K562 (cell line): Measurements from ENCODE around the gene IGSF8. TPM values are rescaled to one million over a fixed set of nuclear protein-coding genes. Genes with fewer than 3 reads are reported as not detected.

Experiments
- ATAC-seq: fragments of 200-7000 bp; cut with Tn5 transposase; 3 replicates; pipeline ENCODE4 v1.9.1; 2020; ENCODE audit warnings: moderate library complexity
- BruUV-seq: library from RNA; stranded (reverse); fragments of 400-500 nt; replicated peaks from 2 replicates; lab custom pipeline; 2021; lab: Mats Ljungman, UMichigan
- CTCF ChIA-PET: fragments of 300-600 bp; formaldehyde crosslinking; extraction: SDS; loops from one replicate; lab custom pipeline; 2021; ENCODE audit warnings: low intra/inter-chr PET ratio; lab: Yijun Ruan, JAX
- POLR2A ChIA-PET: fragments of 300-600, 350-650 bp; sonication (Branson Sonifier 250); formaldehyde crosslinking; extraction: SDS; loops from one replicate; lab custom pipeline; 2021; ENCODE audit warnings: antibody characterized with exemption, inconsistent platforms; lab: Yijun Ruan, JAX
- DNase-seq, 4 experiments: peaks; one replicate each; pipeline versions ENCODE4 v3.0.0 to v3.0.0-alpha.2; 2011 to 2018; ENCODE audit warnings: low spot score in 3 of 4, mixed read lengths in 3 of 4; ENCODE audit errors: extremely low read depth in 1 of 4
- FAIRE-seq: peaks from 2 replicates; lab custom pipeline; 2011; peaks lifted over from hg19 to GRCh38; lab: Jason Lieb, UNC
- H2AFZ ChIP-seq: 2 replicates; pipeline ENCODE4 v1.6.0; 2011; ENCODE audit warnings: low read depth, low read length, control low read depth, inconsistent platforms
- H3K27ac ChIP-seq: fragments of 200-600 bp; 3 replicates; pipeline ENCODE4 v1.8.0; 2011; ENCODE audit warnings: low read depth, mild to moderate bottlenecking, control low read depth, inconsistent platforms, low read length, moderate library complexity, mixed read lengths; ENCODE audit errors: extremely low read depth
- H3K27me3 ChIP-seq, 2 experiments: fragments of 300-600 bp in 1 of 2; 2 replicates in 1 of 2; 3 replicates in 1 of 2; pipeline versions ENCODE4 v1.6.0 to v1.8.0; 2011; ENCODE audit warnings: inconsistent platforms in 2 of 2, low read length in 2 of 2, mild to moderate bottlenecking in 1 of 2, mixed read lengths in 1 of 2, moderate library complexity in 1 of 2; ENCODE audit not compliant: control insufficient read depth in 2 of 2, insufficient read depth in 2 of 2
- H3K36me3 ChIP-seq: fragments of 300-600 bp; 3 replicates; pipeline ENCODE4 v1.8.0; 2011; ENCODE audit warnings: mild to moderate bottlenecking, low read length, inconsistent platforms; ENCODE audit not compliant: control insufficient read depth, insufficient read depth
- H3K4me1 ChIP-seq, 2 experiments: fragments of 200-600 bp in 1 of 2; replicated peaks in 1 of 2; 2 replicates in 1 of 2; 3 replicates in 1 of 2; pipeline versions ENCODE4 v1.5.1 to v1.8.0; 2011; ENCODE audit warnings: inconsistent platforms in 2 of 2, low read length in 2 of 2, mild to moderate bottlenecking in 1 of 2, mixed read lengths in 1 of 2, moderate library complexity in 1 of 2; ENCODE audit not compliant: control insufficient read depth in 2 of 2, insufficient read depth in 2 of 2
- H3K4me2 ChIP-seq: 2 replicates; pipeline ENCODE4 v1.6.1; 2011; ENCODE audit warnings: low read length, control low read depth, inconsistent platforms, mixed read lengths; ENCODE audit not compliant: insufficient read depth
- H3K4me3 ChIP-seq: fragments of 200-600 bp; sonication (generic), shearing (Covaris generic); 2 replicates; pipeline ENCODE4 v1.5.1; 2016; ENCODE audit warnings: control low read depth, inconsistent platforms
- H3K79me2 ChIP-seq: fragments of 200-600 bp; 3 replicates; pipeline ENCODE4 v1.8.0; 2011; ENCODE audit warnings: low read length, inconsistent platforms; ENCODE audit not compliant: control insufficient read depth, insufficient read depth
- H3K9ac ChIP-seq, 2 experiments: 2 replicates each; pipeline versions ENCODE4 v1.6.0 to v1.6.1; 2011; ENCODE audit warnings: low read depth in 2 of 2, low read length in 2 of 2, control low read depth in 1 of 2, inconsistent platforms in 1 of 2, mild to moderate bottlenecking in 1 of 2, mixed read lengths in 1 of 2; ENCODE audit not compliant: insufficient read depth in 1 of 2
- H3K9me1 ChIP-seq: one replicate; pipeline ENCODE4 v1.6.0; 2011; ENCODE audit warnings: inconsistent platforms, mild to moderate bottlenecking, low read length, moderate library complexity; ENCODE audit not compliant: control insufficient read depth, insufficient read depth
- H3K9me3 ChIP-seq: replicated peaks from 2 replicates; pipeline ENCODE4 v1.5.1; 2011; ENCODE audit warnings: low read depth, low read length, inconsistent platforms; ENCODE audit not compliant: control insufficient read depth, insufficient read depth
- H4K20me1 ChIP-seq: replicated peaks from 2 replicates; pipeline ENCODE4 v1.6.1; 2011; ENCODE audit warnings: low read length, inconsistent platforms, mixed read lengths; ENCODE audit not compliant: control insufficient read depth, insufficient read depth
- CREB5 ChIP-seq: fragments of 250-450 bp; sonication (Bioruptor Pico); IDR thresholded peaks from 2 replicates; pipeline ENCODE4 v1.5.0; 2020; ENCODE audit warnings: mild to moderate bottlenecking
- HIVEP1 ChIP-seq: fragments of 250-450 bp; sonication (Bioruptor Pico); IDR thresholded peaks from 2 replicates; pipeline ENCODE4 v1.4.0; 2020; ENCODE audit warnings: mild to moderate bottlenecking
- KLF1 ChIP-seq: fragments of 450-650 bp; IDR thresholded peaks from 2 replicates; pipeline ENCODE4 v1.6.1; 2016; ENCODE audit warnings: missing genetic modification characterization, missing compliant biosample characterization
- WHSC1 ChIP-seq: IDR thresholded peaks from one replicate; pipeline ENCODE4 v1.6.1; 2012; ENCODE audit warnings: low read length, control low read depth, inconsistent platforms
- ZBED1 ChIP-seq: IDR thresholded peaks from 2 replicates; pipeline ENCODE4 v1.6.1; 2014
- ZNF140 ChIP-seq: fragments of 250-450 bp; sonication (Bioruptor Pico); IDR thresholded peaks from 2 replicates; pipeline ENCODE4 v1.8.0; 2021; ENCODE audit warnings: moderate library complexity, mild to moderate bottlenecking, inconsistent platforms
- WGBS: fragments of 100-300 bp; shearing (Covaris generic); methylation state at CpG from one replicate; pipeline ENCODE4 v1.1.6; 2016; ENCODE audit warnings: low coverage, mixed read lengths; ENCODE audit not compliant: insufficient coverage; ENCODE audit errors: missing lambda C conversion rate; 5-methylcytosine and 5-hydroxymethylcytosine counted together
- in situ Hi-C: fragments of 300-500 bp; cut with MboI; formaldehyde crosslinking; loops from 4 replicates; pipeline ENCODE4 v1.15.0; 2018; ENCODE audit warnings: inconsistent platforms, mixed read lengths
- intact Hi-C: fragments of 100-400 bp; cut with micrococcal nuclease; formaldehyde crosslinking; loops from 2 replicates; pipeline ENCODE4 v1.14.2; 2022
- polyA plus RNA-seq, 8 experiments: library from polyadenylated mRNA; depleted of rRNA in 4 of 8; stranded (reverse) in 5 of 8; unstranded in 3 of 8; fragments of >200 nt; fragmentation: Nextera tagmentation in 2 of 8; fragmentation: Illumina TruSeq in 1 of 8; extraction: Ambion mirVana in 2 of 8; extraction: Trizol in 1 of 8; gene quantifications; 2 replicates each; pipeline versions ENCODE4 v1.2.1 to v1.2.3, GENCODE V29; 2011 to 2014; ENCODE audit warnings: inconsistent platforms in 1 of 8, missing spikeins in 1 of 8
- total RNA-seq, 7 experiments: library from RNA; depleted of rRNA in 6 of 7; stranded (reverse); fragments of >200 nt in 6 of 7; fragmentation: Illumina TruSeq in 2 of 7; extraction: Trizol in 2 of 7; gene quantifications; 2 replicates each; pipeline versions ENCODE4 v1.2.1 to v1.2.3, GENCODE V29; 2011 to 2021; ENCODE audit warnings: low replicate concordance in 1 of 7

IGSF8 gene
- total and polyA plus RNA-seq, 9 of the 15 experiments (the other 6 are each of a cell fraction or from before 2014, with no cell fraction given): 0.32 to 11.7 (median 3.2) TPM

- BruUV-seq: no TSS peak
Measured at GRCh38 chr1:160089883-160090282, 8.5 kb downstream of the IGSF8 start.

More at GRCh38 chr1:160089883-160090282, 8.5 kb downstream of the IGSF8 start:
- intact Hi-C loops: no loop called here
- ATAC-seq (no peak), FAIRE-seq (no peak)
- WGBS: 9% methylated on average over 3 of the region's 3 CpGs
- Histone ChIP-seq H2AFZ (no peak overlapping the region), H3K4me3 (no peak overlapping the region), H3K9me1 (no peaks in the 10 kb centered on the region), H3K79me2 (no peaks in the 10 kb centered on the region), H4K20me1 (peaks cover 7% of the 10 kb centered on the region; the same call in 1 of the 2 replicates), H3K4me2 (no peak overlapping the region), H3K36me3 (no peaks in the 10 kb centered on the region), H3K9me3 (no peaks in the 10 kb centered on the region), H3K9ac (no peak overlapping the region), H3K4me1 (peaks cover 0 to 22% of the 10 kb centered on the region in 2 experiments; a peak in 1 of 5 replicates)
- in situ Hi-C loops: no loop called here
- TF ChIP-seq KLF1 (tag) (no peak), ZNF140 (no peak), CREB5 (CRISPR knock-in tag) (no peak), WHSC1 (no peak), ZBED1 (no peak), HIVEP1 (CRISPR knock-in tag) (no peak)
- TF ChIP-seq, all 486 proteins: peak for 0
- Histone ChIP-seq H3K27ac (no peak overlapping the region), H3K27me3 (no peaks in the 10 kb centered on the region)
- DNase-seq: no peak
- CTCF ChIA-PET: no interaction called here
- POLR2A ChIA-PET: interaction anchor here (0.6 kb wide), 1 partner anchor 729 kb away, joined by 3 read pairs; no protein-coding TSS in a partner anchor
